ENCODE measurements around the gene HSD17B8. TPM values are rescaled to one million over a fixed set of nuclear protein-coding genes. Genes with fewer than 3 reads are reported as not detected.
A peak's percentile ranks its signal among the peaks of the same experiment; 100 is the strongest.

HSD17B8 gene
- total RNA-seq, 1 experiment from 2014 or later: 22.0 TPM

GRCh38 chr6:33161354-33162331 lies 42.8 kb upstream of the HSD17B8 start:
- H3K4me2 ChIP-seq (ENCODE audit: low read length): peak overlapping the region; percentile 95
- POLR2A ChIA-PET: no interaction called here
- intact Hi-C loops (cut with micrococcal nuclease): loop anchor here (1.0 kb wide), 2 partner anchors 36 to 87 kb away; no protein-coding TSS in a partner anchor
- H3K4me1 ChIP-seq (ENCODE audit: control insufficient read depth in 1 of 2, insufficient read depth in 2 of 2, low read length in 2 of 2): peaks cover 11 to 29% of the 10 kb centered on the region in 2 experiments
- peak overlapping the region; percentile 72 for H3K9ac ChIP-seq (ENCODE audit: low read length)
- TSS peak; percentile 86 for BruUV-seq (replicated peaks)
- CTCF ChIA-PET: interaction anchor here (0.7 to 4.9 kb wide), 7 partner anchors 13 to 138 kb away, joined by 3 to 31 read pairs (median 6); no protein-coding TSS in a partner anchor
- DNase-seq (ENCODE audit: low read depth, low spot score): peak; percentile 18
- peak overlapping the region; percentile 40 for H3K27ac ChIP-seq (ENCODE audit: low read depth, low read length)
- no peaks in the 10 kb centered on the region for H3K9me2 ChIP-seq (ENCODE audit: insufficient read depth)
- no peaks in the 10 kb centered on the region for H3K36me3 ChIP-seq (ENCODE audit: control insufficient read depth in 1 of 2, insufficient read depth in 2 of 2, low read length in 2 of 2)
- ATAC-seq: peak; percentile 89
- RAD21 ChIA-PET (ENCODE audit: low non-redundant PET in 1 of 2, low total read pairs in 2 of 2, uncharacterized antibody in 2 of 2, unreplicated experiment in 2 of 2): interaction anchor here (0.6 to 1.1 kb wide), 6 partner anchors 10 to 113 kb away, joined by 3 to 6 read pairs (median 4); no protein-coding TSS in a partner anchor
- H3K4me3 ChIP-seq (replicated peaks in 1 of 2; ENCODE audit: low read depth in 1 of 2, low read length in 2 of 2): peak overlapping the region; percentile 52 to 61
- no peaks in the 10 kb centered on the region for H4K20me1 ChIP-seq (ENCODE audit: insufficient read depth)
- H3K79me2 ChIP-seq (ENCODE audit: insufficient read depth, low read length): no peaks in the 10 kb centered on the region
- H2AFZ ChIP-seq (ENCODE audit: low read depth, low read length, poor library complexity, severe bottlenecking): peak overlapping the region; percentile 76
- no peaks in the 10 kb centered on the region for H3K27me3 ChIP-seq (ENCODE audit: insufficient read depth, low read length)
- no peaks in the 10 kb centered on the region for H3K9me3 ChIP-seq (ENCODE audit: control insufficient read depth in 1 of 2, insufficient read depth in 1 of 2, low read depth in 1 of 2, low read length in 2 of 2)
- TF ChIP-seq ZBTB33 (IDR thresholded peaks at IDR 0.05; ENCODE audit: extremely low read depth, insufficient replicate concordance, low read length): peak; percentile 15
- no peak for TF ChIP-seq SIN3A (IDR thresholded peaks at IDR 0.05; ENCODE audit: low read depth)
- no peak for TF ChIP-seq ZNF274 (IDR thresholded peaks at IDR 0.05; ENCODE audit: low read depth, low read length)
- TF ChIP-seq MAX (IDR thresholded peaks at IDR 0.05): no peak; the same call in 1 of the 2 replicates
- peak; percentile 17 for TF ChIP-seq POLR2A (IDR thresholded peaks at IDR 0.05; ENCODE audit: borderline replicate concordance, extremely low read depth, insufficient read depth, insufficient read length)
- TF ChIP-seq FOSL1 (IDR thresholded peaks at IDR 0.05; ENCODE audit: low read depth): no peak
- TF ChIP-seq CTCF (IDR thresholded peaks at IDR 0.05 in 2 of 3, conservative IDR thresholded peaks at IDR 0.05 in 1 of 3; ENCODE audit: borderline replicate concordance in 1 of 3, insufficient read depth in 1 of 3, low read depth in 2 of 3, low read length in 2 of 3): peak; percentile 72 to 91 (median 90); a peak in 5 of 6 replicates
- TF ChIP-seq SRF (IDR thresholded peaks at IDR 0.05; ENCODE audit: low read depth): no peak
- TF ChIP-seq ELF1 (IDR thresholded peaks at IDR 0.05; ENCODE audit: borderline replicate concordance, low read depth): no peak
- TF ChIP-seq JUND (IDR thresholded peaks at IDR 0.05): no peak
- TF ChIP-seq TCF7L2 (IDR thresholded peaks at IDR 0.05; ENCODE audit: borderline replicate concordance, extremely low read depth, insufficient read depth, insufficient read length): no peak
- peak; percentile 79; the same call in 1 of the 2 replicates for TF ChIP-seq ZFX (IDR thresholded peaks at IDR 0.05)
- TF ChIP-seq ATF3 (IDR thresholded peaks at IDR 0.05): no peak
- TF ChIP-seq RAD21 (IDR thresholded peaks at IDR 0.05; ENCODE audit: low read depth): peak; percentile 68
- no peak for TF ChIP-seq SP1 (IDR thresholded peaks at IDR 0.05; ENCODE audit: low read depth)
- peak; percentile 72 for TF ChIP-seq POLR2AphosphoS5 (IDR thresholded peaks at IDR 0.05; ENCODE audit: low read depth, low read length)
- TF ChIP-seq REST (IDR thresholded peaks at IDR 0.05; ENCODE audit: low read depth): no peak

Measured in HCT116 (cell line).